Measurements from ENCODE around the gene FN3KRP.

Gene FN3KRP

GRCh38 chr17:82687871-82688270, 28.6 kb upstream of the FN3KRP start:
- no peak for DNase-seq

- DNase-seq, result no peak
These were observed 27.4 kb upstream of the FN3KRP start for GRCh38 chr17:82689077-82689476.

GRCh38 chr17:82690786-82691489, 25.6 kb upstream of the FN3KRP start:
- no peak for DNase-seq

- DNase-seq, result no peak
These were observed 24.8 kb upstream of the FN3KRP start for GRCh38 chr17:82691714-82692113.

GRCh38 chr17:82692268-82692667, 24.2 kb upstream of the FN3KRP start:
- DNase-seq, result no peak

GRCh38 chr17:82693168-82693867, 23.2 kb upstream of the FN3KRP start:
- DNase-seq, result no peak

GRCh38 chr17:82694647-82695046, 21.9 kb upstream of the FN3KRP start:
- DNase-seq, result no peak

- DNase-seq, result no peak
These were observed 20.2 kb upstream of the FN3KRP start for GRCh38 chr17:82696259-82696658.

GRCh38 chr17:82696916-82697807, 19.3 kb upstream of the FN3KRP start:
- no peak for DNase-seq

- DNase-seq, result no peak
These were observed 18.8 kb upstream of the FN3KRP start for GRCh38 chr17:82697808-82698064.

GRCh38 chr17:82698065-82698973, 18.2 kb upstream of the FN3KRP start, which contains the start of gene RAB40B:
Gene RAB40B, minus strand, starts transcription at chr17:82698698. Its CDS starts 102 bp downstream, at chr17:82698596.
- peak; percentile 97 for DNase-seq

GRCh38 chr17:82698974-82699442, 17.5 kb upstream of the FN3KRP start:
- DNase-seq, result no peak

GRCh38 chr17:82699551-82699950, 17.0 kb upstream of the FN3KRP start:
- no peak for DNase-seq

GRCh38 chr17:82702231-82702927, 14.1 kb upstream of the FN3KRP start:
- DNase-seq, result no peak

GRCh38 chr17:82703036-82703745, 13.3 kb upstream of the FN3KRP start:
- DNase-seq, result no peak

GRCh38 chr17:82703935-82704865, 12.3 kb upstream of the FN3KRP start:
- DNase-seq, result no peak

- DNase-seq, result no peak
These were observed 11.6 kb upstream of the FN3KRP start for GRCh38 chr17:82704886-82705285.

- no peak for DNase-seq
These were observed 10.8 kb upstream of the FN3KRP start for GRCh38 chr17:82705756-82706155.

GRCh38 chr17:82709024-82709675, 7.4 kb upstream of the FN3KRP start:
- DNase-seq, result no peak

Measured in activated gamma-delta T cell (primary cell).